NCI-H1105 treated with DMSO at 0.1 percent for 48 hours (cell line): ENCODE measurements around the gene CALU.

Experiments used
- DNase-seq: peaks from one replicate; lab custom pipeline; 2025; lab: John Stamatoyannopoulos, UW

The CALU gene

GRCh38 chr7:128724743-128725142 lies 14.4 kb upstream of the CALU start:
- no peak for DNase-seq

- no peak for DNase-seq
Observed at GRCh38 chr7:128725531-128725930, 13.6 kb upstream of the CALU start.

- DNase-seq: no peak
Observed at GRCh38 chr7:128726059-128726736, 13.0 kb upstream of the CALU start.

- no peak for DNase-seq
Observed at GRCh38 chr7:128726737-128727072, 12.5 kb upstream of the CALU start.

- DNase-seq: no peak
Observed at GRCh38 chr7:128727239-128727638, 11.9 kb upstream of the CALU start.

- no peak for DNase-seq
Observed at GRCh38 chr7:128728598-128728997, 10.6 kb upstream of the CALU start.

- DNase-seq: no peak
Observed at GRCh38 chr7:128729494-128729893, 9.7 kb upstream of the CALU start.

GRCh38 chr7:128731184-128731583 lies 8.0 kb upstream of the CALU start:
- DNase-seq: no peak

- DNase-seq: no peak
Observed at GRCh38 chr7:128732521-128733277, 6.5 kb upstream of the CALU start.

GRCh38 chr7:128733278-128733645 lies 5.9 kb upstream of the CALU start:
- DNase-seq: no peak

GRCh38 chr7:128734890-128735289 lies 4.3 kb upstream of the CALU start:
- DNase-seq: no peak

GRCh38 chr7:128735436-128735835 lies 3.7 kb upstream of the CALU start:
- DNase-seq: no peak

GRCh38 chr7:128737441-128737840 lies 1.7 kb upstream of the CALU start:
- DNase-seq: no peak

- DNase-seq: no peak
Observed at GRCh38 chr7:128737867-128738385, 1.2 kb upstream of the CALU start.

GRCh38 chr7:128738570-128739047 lies 550 bp upstream of the CALU start:
- DNase-seq: peak; percentile 51

GRCh38 chr7:128739990-128740682 lies 977 bp downstream of the CALU start:
- no peak for DNase-seq

- peak; percentile 39 for DNase-seq
Observed at GRCh38 chr7:128740996-128741395, 1.8 kb downstream of the CALU start.

- DNase-seq: no peak
Observed at GRCh38 chr7:128741491-128741890, 2.3 kb downstream of the CALU start.

- DNase-seq: no peak
Observed at GRCh38 chr7:128742206-128742605, 3.0 kb downstream of the CALU start.

- DNase-seq: no peak
Observed at GRCh38 chr7:128743112-128743772, 4.1 kb downstream of the CALU start.

GRCh38 chr7:128744366-128744905 lies 5.3 kb downstream of the CALU start:
- no peak for DNase-seq

GRCh38 chr7:128745706-128746105 lies 6.5 kb downstream of the CALU start:
- DNase-seq: no peak
